Measurements from ENCODE around the gene DDAH1. TPM values are rescaled to one million over a fixed set of nuclear protein-coding genes. Genes with fewer than 3 reads are reported as not detected.

DDAH1 gene
- total RNA-seq, 4 donors from 2014 or later = 17.5 to 64.2 (median 40.0) TPM

- intact Hi-C loops (cut with DNase I) = loop anchor here (10.0 kb wide), 1 partner anchor 128 kb away; no protein-coding TSS in a partner anchor
- no peaks in the 10 kb centered on the region for H3K36me3 ChIP-seq
- peak overlapping the region in 1 of 3 donors; percentile 43 for H3K27ac ChIP-seq
- H3K27me3 ChIP-seq = no peaks in the 10 kb centered on the region
- DNase-seq = no peak
- 82 to 83% methylated on average over 4 of the region's 4 CpGs for WGBS, 2 donors
- no peak overlapping the region for H3K4me3 ChIP-seq (replicated peaks in 1 of 3)
- H3K9me3 ChIP-seq = no peaks in the 10 kb centered on the region
- no peak for TF ChIP-seq POLR2A (IDR thresholded peaks at IDR 0.05)
- no peak for TF ChIP-seq CTCF (IDR thresholded peaks at IDR 0.05)
- peaks cover 16 to 19% of the 10 kb centered on the region in 2 donors for H3K4me1 ChIP-seq
Measured at GRCh38 chr1:85462931-85463649, 1.9 kb downstream of the DDAH1 start.

GRCh38 chr1:85461216-85461918, 3.6 kb downstream of the DDAH1 start:
- no peaks in the 10 kb centered on the region for H3K9me3 ChIP-seq
- no peaks in the 10 kb centered on the region for H3K36me3 ChIP-seq
- DNase-seq = no peak
- WGBS, 2 donors = 39 to 68% methylated on average over 5 of the region's 5 CpGs
- TF ChIP-seq POLR2A (IDR thresholded peaks at IDR 0.05) = no peak
- no peak for TF ChIP-seq CTCF (IDR thresholded peaks at IDR 0.05)
- intact Hi-C loops (cut with DNase I) = loop anchor here (10.0 kb wide), 1 partner anchor 127 kb away; no protein-coding TSS in a partner anchor
- H3K4me1 ChIP-seq = peaks cover 16 to 19% of the 10 kb centered on the region in 2 donors
- no peaks in the 10 kb centered on the region for H3K27me3 ChIP-seq
- no peak overlapping the region for H3K4me3 ChIP-seq (replicated peaks in 1 of 3)
- no peak overlapping the region for H3K27ac ChIP-seq

- intact Hi-C loops (cut with DNase I) = loop anchor here (10.0 kb wide), 1 partner anchor 126 kb away; no protein-coding TSS in a partner anchor
- Histone ChIP-seq H3K27me3 (no peaks in the 10 kb centered on the region), H3K27ac (no peak overlapping the region), H3K36me3 (no peaks in the 10 kb centered on the region), H3K9me3 (no peaks in the 10 kb centered on the region), H3K4me1 (peaks cover 16 to 18% of the 10 kb centered on the region in 2 donors), H3K4me3 (replicated peaks in 1 of 3) (no peak overlapping the region)
- 75 to 81% methylated on average over 2 of the region's 2 CpGs for WGBS, 2 donors
- peak; percentile 53 to 64 for DNase-seq
- TF ChIP-seq CTCF (IDR thresholded peaks at IDR 0.05) = no peak
- TF ChIP-seq POLR2A (IDR thresholded peaks at IDR 0.05) = no peak
Measured at GRCh38 chr1:85460555-85461088, 4.3 kb downstream of the DDAH1 start.

- no peak for DNase-seq
- Histone ChIP-seq H3K4me1 (peaks cover 14 to 16% of the 10 kb centered on the region in 2 donors), H3K27me3 (no peaks in the 10 kb centered on the region), H3K27ac (no peak overlapping the region), H3K9me3 (no peaks in the 10 kb centered on the region), H3K4me3 (replicated peaks in 1 of 3) (no peak overlapping the region), H3K36me3 (no peaks in the 10 kb centered on the region)
- WGBS, 2 donors = 26 to 36% methylated on average over 2 of the region's 2 CpGs
- intact Hi-C loops (cut with DNase I) = no loop called here
- no peak for TF ChIP-seq POLR2A (IDR thresholded peaks at IDR 0.05)
- TF ChIP-seq CTCF (IDR thresholded peaks at IDR 0.05) = no peak
Measured at GRCh38 chr1:85459290-85459689, 5.7 kb downstream of the DDAH1 start.
